ENCODE measurements around the gene OPA1.

GRCh38 chr3:193736616-193737015 is 143.6 kb downstream of the OPA1 start:
- no peak for TF ChIP-seq CTCF (IDR thresholded peaks at IDR 0.05)
- TF ChIP-seq POLR2AphosphoS5 (IDR thresholded peaks at IDR 0.05): no peak
- no peak for TF ChIP-seq POLR2A (IDR thresholded peaks at IDR 0.05)

Measured in breast epithelium (tissue), 3 donors.